Measurements from ENCODE around the gene TTC33. TPM values are rescaled to one million over a fixed set of nuclear protein-coding genes. Genes with fewer than 3 reads are reported as not detected.

TTC33 gene
- total RNA-seq, 3 donors from 2014 or later (not counting 1 experiment from before 2014, with no cell fraction given) = 7.3 to 11.4 (median 10.0) TPM

GRCh38 chr5:40738502-40738901 lies 17.3 kb downstream of the TTC33 start:
- Histone ChIP-seq H3K4me3 (ENCODE audit: low read length) (no peak overlapping the region), H3K27ac (ENCODE audit: low read length) (no peak overlapping the region), H3K36me3 (ENCODE audit: control insufficient read depth, insufficient read depth, low read length) (peaks cover 18% of the 10 kb centered on the region), H3K9me3 (ENCODE audit: control insufficient read depth, insufficient read depth, low read length) (no peaks in the 10 kb centered on the region), H3K4me1 (ENCODE audit: control insufficient read depth, insufficient read depth, low read length) (peaks cover 1% of the 10 kb centered on the region), H3K27me3 (ENCODE audit: control insufficient read depth, insufficient read depth, low read length) (no peaks in the 10 kb centered on the region)
- no peaks in the 10 kb centered on the region for H3K27me3 Mint-ChIP-seq (ENCODE audit: low read depth in 2 of 2)
- no peak overlapping the region for H3K27ac Mint-ChIP-seq
- peaks cover 7% of the 10 kb centered on the region for H3K36me3 Mint-ChIP-seq
- intact Hi-C loops (cut with micrococcal nuclease) = no loop called here
- no peak overlapping the region for H3K4me3 Mint-ChIP-seq
- ATAC-seq (no peak), DNase-seq (no peak)
- TF ChIP-seq, protein P1, sequence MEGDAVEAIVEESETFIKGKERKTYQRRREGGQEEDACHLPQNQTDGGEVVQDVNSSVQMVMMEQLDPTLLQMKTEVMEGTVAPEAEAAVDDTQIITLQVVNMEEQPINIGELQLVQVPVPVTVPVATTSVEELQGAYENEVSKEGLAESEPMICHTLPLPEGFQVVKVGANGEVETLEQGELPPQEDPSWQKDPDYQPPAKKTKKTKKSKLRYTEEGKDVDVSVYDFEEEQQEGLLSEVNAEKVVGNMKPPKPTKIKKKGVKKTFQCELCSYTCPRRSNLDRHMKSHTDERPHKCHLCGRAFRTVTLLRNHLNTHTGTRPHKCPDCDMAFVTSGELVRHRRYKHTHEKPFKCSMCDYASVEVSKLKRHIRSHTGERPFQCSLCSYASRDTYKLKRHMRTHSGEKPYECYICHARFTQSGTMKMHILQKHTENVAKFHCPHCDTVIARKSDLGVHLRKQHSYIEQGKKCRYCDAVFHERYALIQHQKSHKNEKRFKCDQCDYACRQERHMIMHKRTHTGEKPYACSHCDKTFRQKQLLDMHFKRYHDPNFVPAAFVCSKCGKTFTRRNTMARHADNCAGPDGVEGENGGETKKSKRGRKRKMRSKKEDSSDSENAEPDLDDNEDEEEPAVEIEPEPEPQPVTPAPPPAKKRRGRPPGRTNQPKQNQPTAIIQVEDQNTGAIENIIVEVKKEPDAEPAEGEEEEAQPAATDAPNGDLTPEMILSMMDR (IDR thresholded peaks at IDR 0.05) = no peak
- H3K4me1 Mint-ChIP-seq = peaks cover 25 to 26% of the 10 kb centered on the region in 2 donors
- H3K9me3 Mint-ChIP-seq = peaks cover 0 to 5% of the 10 kb centered on the region in 2 donors

DNA sequence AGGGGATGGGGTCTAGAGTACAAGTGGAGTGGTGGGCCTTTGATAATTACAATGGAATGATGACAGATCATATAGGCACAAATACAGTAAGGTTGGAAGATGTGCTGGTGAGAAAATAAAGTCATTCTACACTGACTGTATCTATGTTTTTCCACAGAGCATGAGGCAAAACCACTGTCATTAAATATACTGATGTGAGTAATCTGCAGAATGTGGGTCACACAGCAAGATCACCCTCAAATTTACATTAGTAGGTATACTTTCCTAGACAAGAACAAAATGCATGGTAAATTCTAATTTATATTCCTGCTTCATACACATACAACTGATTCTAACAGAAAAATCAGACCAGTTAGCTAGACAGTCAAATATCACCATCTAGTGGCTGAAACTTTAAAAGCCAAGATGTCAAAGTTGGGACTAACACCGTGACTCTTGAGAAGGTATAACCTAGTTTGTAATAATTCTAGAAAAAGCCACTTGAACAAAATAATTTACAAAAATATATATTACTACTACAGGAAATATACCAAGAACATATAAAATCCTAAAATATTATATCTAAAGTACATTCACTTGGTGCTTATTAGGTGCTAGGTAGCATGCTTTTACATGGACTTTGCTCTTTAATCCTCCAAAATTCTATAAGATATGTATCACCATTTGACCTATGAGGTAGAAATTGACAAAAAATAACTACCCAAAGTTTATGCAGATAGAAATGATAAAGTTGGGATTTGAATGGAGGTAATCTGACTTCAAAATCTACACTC lies 19.5 kb downstream of the TTC33 start:
- intact Hi-C loops (cut with micrococcal nuclease) = loop anchor here (1.0 kb wide), 4 partner anchors 48 to 1156 kb away; no protein-coding TSS in a partner anchor
- WGBS (ENCODE audit: insufficient coverage) = no CpG with 5 or more reads among the region's 1 CpG
- peaks cover 36 to 43% of the 10 kb centered on the region in 2 donors for H3K4me1 Mint-ChIP-seq
- no peak overlapping the region for H3K27ac ChIP-seq (ENCODE audit: low read length)
- DNase-seq = peak in 1 of 2 donors; percentile 80
- TF ChIP-seq, protein P1 (IDR thresholded peaks at IDR 0.05) = peak; percentile 90
- peaks cover 0 to 5% of the 10 kb centered on the region in 2 donors for H3K9me3 Mint-ChIP-seq
- ATAC-seq = peak; percentile 72 to 83 (median 78)
- H3K4me3 Mint-ChIP-seq = no peak overlapping the region
- H3K4me1 ChIP-seq (ENCODE audit: control insufficient read depth, insufficient read depth, low read length) = peaks cover 3% of the 10 kb centered on the region
- H3K4me3 ChIP-seq (ENCODE audit: low read length) = no peak overlapping the region
- no peak overlapping the region for H3K27ac Mint-ChIP-seq
- H3K27me3 ChIP-seq (ENCODE audit: control insufficient read depth, insufficient read depth, low read length) = no peaks in the 10 kb centered on the region
- no peaks in the 10 kb centered on the region for H3K9me3 ChIP-seq (ENCODE audit: control insufficient read depth, insufficient read depth, low read length)
- peaks cover 7% of the 10 kb centered on the region for H3K36me3 Mint-ChIP-seq
- H3K27me3 Mint-ChIP-seq (ENCODE audit: low read depth in 2 of 2) = no peaks in the 10 kb centered on the region
- H3K36me3 ChIP-seq (ENCODE audit: control insufficient read depth, insufficient read depth, low read length) = peaks cover 10% of the 10 kb centered on the region

DNA sequence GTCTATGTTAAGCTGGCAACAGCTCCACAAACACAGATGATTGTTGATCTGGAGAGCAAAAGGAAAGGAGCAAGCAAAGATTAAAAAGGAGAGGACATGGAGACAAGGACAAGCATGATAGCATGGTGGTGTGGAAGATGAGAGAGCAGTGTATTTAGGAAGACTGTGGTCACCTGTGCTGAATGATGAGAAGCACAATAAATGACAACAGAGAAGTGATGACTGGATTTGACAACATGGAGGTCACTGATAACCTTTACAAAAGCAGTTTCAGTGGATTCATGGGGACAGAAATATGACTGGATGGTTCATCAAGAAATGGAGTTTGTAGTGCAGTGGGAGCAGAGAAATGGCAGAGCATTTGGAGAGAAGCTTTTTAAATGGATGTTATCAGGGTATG lies 20.2 kb downstream of the TTC33 start:
- intact Hi-C loops (cut with micrococcal nuclease) = loop anchor here (1.0 kb wide), 4 partner anchors 47 to 1155 kb away; no protein-coding TSS in a partner anchor
- Mint-ChIP-seq H3K36me3 (peaks cover 1% of the 10 kb centered on the region), H3K4me3 (no peak overlapping the region), H3K9me3 (peaks cover 0 to 1% of the 10 kb centered on the region in 2 donors), H3K27me3 (ENCODE audit: low read depth in 2 of 2) (no peaks in the 10 kb centered on the region), H3K4me1 (peaks cover 37 to 47% of the 10 kb centered on the region in 2 donors), H3K27ac (no peak overlapping the region)
- no peaks in the 10 kb centered on the region for H3K9me3 ChIP-seq (ENCODE audit: control insufficient read depth, insufficient read depth, low read length)
- no peak for DNase-seq
- H3K27me3 ChIP-seq (ENCODE audit: control insufficient read depth, insufficient read depth, low read length) = no peaks in the 10 kb centered on the region
- H3K27ac ChIP-seq (ENCODE audit: low read length) = no peak overlapping the region
- H3K36me3 ChIP-seq (ENCODE audit: control insufficient read depth, insufficient read depth, low read length) = peaks cover 5% of the 10 kb centered on the region
- TF ChIP-seq, protein P1 (IDR thresholded peaks at IDR 0.05) = no peak
- peaks cover 3% of the 10 kb centered on the region for H3K4me1 ChIP-seq (ENCODE audit: control insufficient read depth, insufficient read depth, low read length)
- ATAC-seq = no peak
- H3K4me3 ChIP-seq (ENCODE audit: low read length) = no peak overlapping the region
